H1 (cell line): ENCODE data around the gene ALAS1. TPM values are rescaled to one million over a fixed set of nuclear protein-coding genes. Genes with fewer than 3 reads are reported as not detected.

ENCODE experiments used
- CTCF ChIA-PET: fragments of 300-600 bp; sonication (Branson Sonifier 250); formaldehyde crosslinking; loops from one replicate; lab custom pipeline; 2021; ENCODE audit not compliant: partially characterized antibody; lab: Charles Lee
- POLR2A ChIA-PET: fragments of 300-600 bp; sonication (Branson Sonifier 250); formaldehyde crosslinking; loops from one replicate; lab custom pipeline; 2021; ENCODE audit warnings: inconsistent platforms; ENCODE audit not compliant: partially characterized antibody; lab: Charles Lee
- DNase-seq, 2 experiments: peaks; one replicate each; pipeline versions ENCODE4 v3.0.0 to v3.0.0-alpha.2; 2010 to 2022; ENCODE audit warnings: low spot score in 2 of 2, low read depth in 1 of 2, mixed read lengths in 1 of 2
- FAIRE-seq: peaks from 2 replicates; lab custom pipeline; 2011; peaks lifted over from hg19 to GRCh38; lab: Jason Lieb, UNC
- H2AFZ ChIP-seq: 2 replicates; pipeline ENCODE4 v1.8.1; 2012; ENCODE audit warnings: low read length, inconsistent platforms
- H2AK5ac ChIP-seq: 2 replicates; pipeline ENCODE4 v1.6.1; 2013; ENCODE audit warnings: low read depth, low read length
- H2BK120ac ChIP-seq: replicated peaks from 2 replicates; pipeline ENCODE3; 2013; ENCODE audit warnings: low read depth, low read length, inconsistent platforms
- H2BK12ac ChIP-seq: 2 replicates; pipeline ENCODE4 v1.6.1; 2013; ENCODE audit warnings: low read depth, low read length
- H2BK15ac ChIP-seq: 2 replicates; pipeline ENCODE4 v1.6.1; 2013; ENCODE audit warnings: low read length
- H2BK20ac ChIP-seq: 2 replicates; pipeline ENCODE4 v1.6.1; 2013; ENCODE audit warnings: low read length
- H2BK5ac ChIP-seq: 2 replicates; pipeline ENCODE4 v1.6.1; 2013; ENCODE audit warnings: low read depth, low read length
- H3K14ac ChIP-seq: 2 replicates; pipeline ENCODE4 v1.6.1; 2013; ENCODE audit warnings: inconsistent platforms; ENCODE audit not compliant: insufficient read length
- H3K18ac ChIP-seq: 2 replicates; pipeline ENCODE4 v1.6.1; 2013; ENCODE audit warnings: low read length; ENCODE audit errors: extremely low read depth
- H3K23ac ChIP-seq: 2 replicates; pipeline ENCODE4 v1.6.1; 2013; ENCODE audit warnings: inconsistent platforms; ENCODE audit not compliant: insufficient read length
- H3K23me2 ChIP-seq: 2 replicates; pipeline ENCODE4 v1.6.1; 2013; ENCODE audit warnings: low read depth, low read length
- H3K27ac ChIP-seq: 2 replicates; pipeline ENCODE4 v1.6.1; 2011; ENCODE audit warnings: low read depth, low read length, inconsistent platforms
- H3K27me3 ChIP-seq, 4 experiments: replicated peaks in 1 of 4; 1 replicate in 1 of 4; 2 replicates in 3 of 4; pipeline versions ENCODE4 v1.6.1 to v1.8.1; 2011 to 2013; ENCODE audit warnings: low read length in 3 of 4, mild to moderate bottlenecking in 3 of 4, inconsistent platforms in 2 of 4, mixed read lengths in 2 of 4, moderate library complexity in 1 of 4; ENCODE audit not compliant: control insufficient read depth in 3 of 4, insufficient read depth in 3 of 4; ENCODE audit errors: extremely low read depth in 1 of 4
- H3K36me3 ChIP-seq, 4 experiments: 2 replicates each; pipeline versions ENCODE4 v1.6.1 to v1.8.1; 2011 to 2013; ENCODE audit warnings: mild to moderate bottlenecking in 4 of 4, low read length in 3 of 4, moderate library complexity in 2 of 4, control low read depth in 1 of 4, inconsistent platforms in 1 of 4; ENCODE audit not compliant: insufficient read depth in 4 of 4, control insufficient read depth in 2 of 4
- H3K4ac ChIP-seq: replicated peaks from 2 replicates; pipeline ENCODE3; 2013; ENCODE audit warnings: low read length, low read depth, mixed read lengths, inconsistent platforms; ENCODE audit not compliant: insufficient read length
- H3K4me1 ChIP-seq, 4 experiments: replicated peaks in 1 of 4; 1 replicate in 1 of 4; 2 replicates in 3 of 4; pipeline versions ENCODE4 v1.6.1 to v1.8.1; 2011 to 2013; ENCODE audit warnings: low read length in 3 of 4, inconsistent platforms in 2 of 4, mixed read lengths in 1 of 4; ENCODE audit not compliant: insufficient read depth in 4 of 4, control insufficient read depth in 3 of 4
- H3K4me2 ChIP-seq, 2 experiments: 2 replicates each; pipeline versions ENCODE4 v1.6.1 to v1.8.1; 2011 to 2013; ENCODE audit warnings: low read depth in 2 of 2, low read length in 2 of 2, control low read depth in 1 of 2, inconsistent platforms in 1 of 2, mild to moderate bottlenecking in 1 of 2; ENCODE audit not compliant: insufficient read depth in 1 of 2
- H3K4me3 ChIP-seq, 4 experiments: fragments of 200-600, 300-600 bp in 1 of 4; sonication (generic), shearing (Covaris generic), sonication (Bioruptor Twin) in 1 of 4; 2 replicates each; pipeline versions ENCODE4 v1.5.1 to v1.8.1; 2011 to 2016; ENCODE audit warnings: low read length in 4 of 4, low read depth in 3 of 4, control low read depth in 2 of 4, inconsistent platforms in 2 of 4, mild to moderate bottlenecking in 2 of 4, mixed read lengths in 1 of 4, moderate library complexity in 1 of 4; ENCODE audit not compliant: insufficient read depth in 2 of 4; ENCODE audit errors: extremely low read depth in 1 of 4
- H3K56ac ChIP-seq: replicated peaks from 2 replicates; pipeline ENCODE3; 2013; ENCODE audit warnings: low read depth, mild to moderate bottlenecking, mixed read lengths, low read length, inconsistent platforms; ENCODE audit not compliant: insufficient read length
- H3K79me1 ChIP-seq: 2 replicates; pipeline ENCODE4 v1.6.1; 2013; ENCODE audit warnings: low read depth, low read length, control low read depth
- H3K79me2 ChIP-seq, 2 experiments: 2 replicates each; pipeline versions ENCODE4 v1.6.1 to v1.8.1; 2012 to 2013; ENCODE audit warnings: low read length in 2 of 2, mild to moderate bottlenecking in 2 of 2, inconsistent platforms in 1 of 2; ENCODE audit not compliant: insufficient read depth in 2 of 2, control insufficient read depth in 1 of 2
- H3K9ac ChIP-seq, 4 experiments: replicated peaks in 1 of 4; 1 replicate in 1 of 4; 2 replicates in 3 of 4; pipeline versions ENCODE4 v1.6.1 to v1.8.1; 2011 to 2013; ENCODE audit warnings: low read depth in 3 of 4, low read length in 3 of 4, control low read depth in 2 of 4, mild to moderate bottlenecking in 2 of 4, moderate library complexity in 2 of 4, inconsistent platforms in 1 of 4; ENCODE audit errors: extremely low read depth in 1 of 4
- H3K9me3 ChIP-seq, 2 experiments: 2 replicates each; pipeline versions ENCODE4 v1.6.1 to v1.8.1; 2012 to 2013; ENCODE audit warnings: mild to moderate bottlenecking in 2 of 2, moderate library complexity in 2 of 2, control low read depth in 1 of 2, inconsistent platforms in 1 of 2, low read depth in 1 of 2, low read length in 1 of 2, mixed read lengths in 1 of 2; ENCODE audit not compliant: insufficient read depth in 2 of 2
- H4K20me1 ChIP-seq, 2 experiments: replicated peaks in 1 of 2; 2 replicates each; pipeline versions ENCODE3 to v1.8.1; 2011 to 2013; ENCODE audit warnings: inconsistent platforms in 2 of 2, low read length in 2 of 2, mild to moderate bottlenecking in 1 of 2; ENCODE audit not compliant: insufficient read depth in 2 of 2, control insufficient read depth in 1 of 2
- H4K5ac ChIP-seq: 2 replicates; pipeline ENCODE4 v1.6.1; 2013; ENCODE audit warnings: low read length, low read depth, mixed read lengths, inconsistent platforms; ENCODE audit not compliant: insufficient read length
- H4K8ac ChIP-seq: 2 replicates; pipeline ENCODE4 v1.8.0; 2013; ENCODE audit warnings: mild to moderate bottlenecking, moderate library complexity, low read length, inconsistent platforms; ENCODE audit not compliant: insufficient read depth; ENCODE audit errors: extremely low read depth
- H4K91ac ChIP-seq: replicated peaks from 2 replicates; pipeline ENCODE3; 2013; ENCODE audit warnings: low read length, mixed read lengths, inconsistent platforms; ENCODE audit not compliant: insufficient read length
- TAF1 ChIP-seq: IDR thresholded peaks from 2 replicates; pipeline ENCODE4 v1.6.1; 2011; ENCODE audit warnings: mild to moderate bottlenecking, low read depth, low read length
- TAF7 ChIP-seq: optimal IDR thresholded peaks from 2 replicates; pipeline ENCODE3; 2011; ENCODE audit warnings: low read depth, mild to moderate bottlenecking, inconsistent platforms, low read length, moderate library complexity, borderline replicate concordance
- WGBS, 2 experiments: shearing (Covaris generic) in 1 of 2; methylation state at CpG; one replicate each; pipeline versions ENCODE4 v1.1.6 to v1.1.7; 2013 to 2015; ENCODE audit warnings: low lambda C conversion rate in 2 of 2, mixed read lengths in 2 of 2, inconsistent platforms in 1 of 2, low coverage in 1 of 2, missing lambda C conversion rate in 1 of 2; ENCODE audit not compliant: insufficient replicate concordance in 2 of 2, insufficient coverage in 1 of 2, insufficient read length in 1 of 2; ENCODE audit errors: extremely low coverage in 1 of 2, missing lambda C conversion rate in 1 of 2; 5-methylcytosine and 5-hydroxymethylcytosine counted together
- polyA plus RNA-seq, 7 experiments: library from polyadenylated mRNA; depleted of rRNA in 3 of 7; stranded (reverse) in 5 of 7; unstranded in 2 of 7; fragments of >200 nt in 5 of 7; fragments of 200-250 nt in 2 of 7; gene quantifications; 1 replicate in 5 of 7; 2 replicates in 1 of 7; 4 replicates in 1 of 7; pipeline versions ENCODE4 v1.2.1 to v1.2.3, GENCODE V29; 2011 to 2013; ENCODE audit warnings: missing spikeins in 2 of 7, mixed read lengths in 2 of 7
- total RNA-seq: library from RNA; stranded (reverse); fragmentation: NEBNext Ultra II Directional; extraction: Animal tissue kit (Norgen Biotek cat#: 25700); gene quantifications from 2 replicates; pipeline ENCODE4 v1.2.1, GENCODE V29; 2021

The ALAS1 gene
- total and polyA plus RNA-seq, 2 of the 8 experiments (the other 6 are each of a cell fraction or from before 2014, with no cell fraction given), result 45.9 to 84.4 TPM

DNA sequence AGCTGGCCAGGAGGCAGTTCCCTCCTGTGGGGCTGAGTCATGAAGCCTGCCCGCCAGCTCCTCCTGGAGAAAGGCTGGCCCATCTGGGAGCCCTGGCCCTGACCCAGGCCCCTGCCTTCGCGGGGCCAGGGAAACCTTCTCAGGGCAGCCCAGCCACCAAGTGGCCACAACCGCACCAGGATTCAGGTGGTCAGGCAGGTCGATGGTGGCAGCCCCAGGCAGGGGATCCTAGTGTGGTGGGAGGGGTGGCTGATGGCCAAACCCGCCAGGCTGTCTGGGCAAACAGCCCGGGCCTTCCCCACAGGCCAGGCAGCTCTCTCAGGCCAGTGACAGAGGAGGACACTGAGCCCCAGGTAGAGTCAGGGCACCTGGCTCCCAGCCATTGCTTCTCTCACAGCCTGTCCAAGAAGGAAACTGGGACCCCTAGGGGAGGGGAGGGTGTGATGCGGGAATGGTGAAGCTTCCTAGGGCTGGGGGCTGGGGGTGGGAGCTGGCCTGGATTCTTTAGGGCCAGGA, 39.8 kb downstream of the ALAS1 start:
- H3K18ac ChIP-seq, result peak overlapping the region; percentile 80
- TF ChIP-seq TAF7 (no peak), TAF1 (0 out of 2 replicates have a peak, but pooled peaks have one; percentile 30)
- TF ChIP-seq, all 59 proteins: peak for 1
- Histone ChIP-seq H3K23me2 (peaks cover 9% of the 10 kb centered on the region), H3K79me2 (peaks cover 0 to 15% of the 10 kb centered on the region in 2 experiments; a peak in 2 of 4 replicates), H3K4me1 (peaks cover 15 to 42% (median 28%) of the 10 kb centered on the region in 4 experiments), H4K20me1 (peaks cover 4 to 7% of the 10 kb centered on the region in 2 experiments), H2BK20ac (no peak overlapping the region; the same call in 1 of the 2 replicates), H2AK5ac (peak overlapping the region; percentile 94; the same call in 1 of the 2 replicates), H2BK15ac (peak overlapping the region; percentile 88; the same call in 1 of the 2 replicates), H3K36me3 (no peaks in the 10 kb centered on the region), H3K4ac (no peak overlapping the region), H2AFZ (no peak overlapping the region), H3K56ac (no peak overlapping the region), H3K4me3 (peak overlapping the region; percentile 72 to 95 (median 91); a peak in 3 of 8 replicates), H3K23ac (no peak overlapping the region), H3K4me2 (peak overlapping the region; percentile 78 to 98), H3K27me3 (no peaks in the 10 kb centered on the region), H3K79me1 (peaks cover 15% of the 10 kb centered on the region), H3K27ac (peak overlapping the region; percentile 5; the same call in 1 of the 2 replicates), H3K14ac (no peak overlapping the region), H3K9me3 (no peaks in the 10 kb centered on the region), H3K9ac (no peak overlapping the region), H4K91ac (peak overlapping the region; percentile 97), H2BK5ac (peak overlapping the region; percentile 96; the same call in 1 of the 2 replicates), H2BK12ac (no peak overlapping the region), H2BK120ac (no peak overlapping the region), H4K8ac (peak overlapping the region; percentile 88), H4K5ac (peak overlapping the region; percentile 28)
- WGBS, 2 experiments, result 61% methylated on average over 7 of the region's 8 CpGs; no CpG with 5 or more reads in 1 of the 2 experiments
- POLR2A ChIA-PET, result interaction anchor here (0.7 to 6.5 kb wide), 15 partner anchors 8 to 246 kb away, joined by 3 to 69 read pairs (median 4); partner anchors contain the start of genes GLYCTK, PPM1M, RPL29 and TLR9
- FAIRE-seq, result no peak
- peak in 1 of 2 experiments; percentile 63 for DNase-seq
- CTCF ChIA-PET, result interaction anchor here (0.8 to 14.4 kb wide), 18 partner anchors 7 to 223 kb away, joined by 3 to 336 read pairs (median 6); partner anchors contain the start of genes PPM1M, TLR9 and WDR82
